Endodermal cell (in vitro differentiated cells): ENCODE measurements around the gene SLC4A5. TPM values are rescaled to one million over a fixed set of nuclear protein-coding genes. Genes with fewer than 3 reads are reported as not detected.
A peak's percentile ranks its signal among the peaks of the same experiment; 100 is the strongest.

Source experiments
- DNase-seq: peaks from one replicate; pipeline ENCODE4 v3.0.0-alpha.2; 2017
- H3K27ac ChIP-seq: 2 replicates; pipeline ENCODE4 v1.5.1; 2013; ENCODE audit warnings: mild to moderate bottlenecking, low read depth, low read length, moderate library complexity
- H3K27me3 ChIP-seq: 2 replicates; pipeline ENCODE4 v1.6.1; 2013; ENCODE audit warnings: mild to moderate bottlenecking, low read length, moderate library complexity; ENCODE audit not compliant: insufficient read depth, control insufficient read depth, poor library complexity, severe bottlenecking
- H3K36me3 ChIP-seq: 2 replicates; pipeline ENCODE4 v1.7.0; 2013; ENCODE audit warnings: mild to moderate bottlenecking, low read length, moderate library complexity; ENCODE audit not compliant: control insufficient read depth, insufficient read depth
- H3K4me1 ChIP-seq: one replicate; pipeline ENCODE4 v1.7.0; 2013; ENCODE audit warnings: low read length; ENCODE audit not compliant: control insufficient read depth, insufficient read depth
- H3K4me3 ChIP-seq: 2 replicates; pipeline ENCODE4 v1.5.1; 2013; ENCODE audit warnings: mild to moderate bottlenecking, low read length, moderate library complexity
- H3K9ac ChIP-seq: 2 replicates; pipeline ENCODE4 v1.6.1; 2013; ENCODE audit warnings: mild to moderate bottlenecking, low read length, moderate library complexity; ENCODE audit not compliant: poor library complexity, severe bottlenecking; ENCODE audit errors: extremely low read depth
- H3K9me3 ChIP-seq: 2 replicates; pipeline ENCODE4 v1.6.1; 2013; ENCODE audit warnings: mild to moderate bottlenecking, low read length, moderate library complexity; ENCODE audit not compliant: control insufficient read depth
- H3K27ac Mint-ChIP-seq: 2 replicates; pipeline ENCODE4 v1.8.0; 2020; ENCODE audit warnings: mixed read lengths
- H3K27me3 Mint-ChIP-seq: 2 replicates; pipeline ENCODE4 v1.8.0; 2021; ENCODE audit warnings: mild to moderate bottlenecking, mixed read lengths; ENCODE audit not compliant: insufficient read depth
- H3K36me3 Mint-ChIP-seq: 2 replicates; pipeline ENCODE4 v1.8.0; 2020; ENCODE audit warnings: low read depth, mixed read lengths
- H3K4me1 Mint-ChIP-seq: 2 replicates; pipeline ENCODE4 v1.8.0; 2020; ENCODE audit warnings: mixed read lengths
- H3K4me3 Mint-ChIP-seq: 2 replicates; pipeline ENCODE4 v1.8.0; 2020; ENCODE audit warnings: mild to moderate bottlenecking, moderate library complexity, mixed read lengths
- H3K9me3 Mint-ChIP-seq: 2 replicates; pipeline ENCODE4 v1.8.0; 2020; ENCODE audit warnings: mild to moderate bottlenecking, mixed read lengths
- WGBS, 2 experiments: methylation state at CpG; one replicate each; pipeline versions ENCODE4 v1.1.5 to v1.1.7; 2013; ENCODE audit warnings: missing lambda C conversion rate in 2 of 2, mixed read lengths in 1 of 2; ENCODE audit not compliant: insufficient coverage in 1 of 2, insufficient read length in 1 of 2; 5-methylcytosine and 5-hydroxymethylcytosine counted together
- total RNA-seq, 2 donors: library from RNA; stranded (reverse); fragmentation: NEBNext Ultra II Directional in 1 of 2; extraction: Animal tissue kit (Norgen Biotek cat#: 25700) in 1 of 2; gene quantifications; 2 replicates in 1 of 2; 3 replicates in 1 of 2; pipeline ENCODE4 v1.2.1, GENCODE V29; 2021
- TF ChIP-seq, protein P1 (sequence below): fragments of 200-600 bp; sonication (generic); conservative IDR thresholded peaks from 2 replicates; pipeline ENCODE4 v1.5.0; 2021; ENCODE audit warnings: antibody characterized with exemption, mild to moderate bottlenecking

The SLC4A5 gene
- total RNA-seq, 2 donors from 2014 or later: 2.5 to 3.7 TPM

DNA sequence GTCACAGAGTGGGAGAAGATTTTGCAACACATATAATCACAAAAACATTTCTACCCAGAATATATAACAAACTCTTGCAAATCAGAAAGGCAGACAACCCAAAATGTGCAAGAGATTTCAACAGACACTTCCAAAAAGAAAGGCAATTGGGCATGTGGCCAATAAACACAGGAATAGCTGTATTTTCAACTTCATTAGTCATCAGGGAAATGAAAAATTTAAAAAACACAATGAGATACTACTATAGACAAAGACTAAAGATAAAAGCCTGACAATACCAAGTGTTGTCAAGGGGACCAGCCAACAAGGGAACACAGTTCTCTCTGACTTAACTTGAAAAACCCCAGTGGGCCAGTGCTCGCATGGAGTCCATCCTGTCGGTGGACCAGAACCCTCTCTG is 104.3 kb downstream of the SLC4A5 start:
- no peaks in the 10 kb centered on the region for H3K4me1 Mint-ChIP-seq
- no peaks in the 10 kb centered on the region for H3K36me3 ChIP-seq
- no peak overlapping the region for H3K9ac ChIP-seq
- no peak overlapping the region for H3K27ac Mint-ChIP-seq
- no peak overlapping the region for H3K27ac ChIP-seq
- 94 to 100% methylated on average over 2 of the region's 2 CpGs for WGBS, 2 experiments
- no peaks in the 10 kb centered on the region for H3K4me1 ChIP-seq
- H3K9me3 Mint-ChIP-seq: no peaks in the 10 kb centered on the region
- TF ChIP-seq, protein P1, sequence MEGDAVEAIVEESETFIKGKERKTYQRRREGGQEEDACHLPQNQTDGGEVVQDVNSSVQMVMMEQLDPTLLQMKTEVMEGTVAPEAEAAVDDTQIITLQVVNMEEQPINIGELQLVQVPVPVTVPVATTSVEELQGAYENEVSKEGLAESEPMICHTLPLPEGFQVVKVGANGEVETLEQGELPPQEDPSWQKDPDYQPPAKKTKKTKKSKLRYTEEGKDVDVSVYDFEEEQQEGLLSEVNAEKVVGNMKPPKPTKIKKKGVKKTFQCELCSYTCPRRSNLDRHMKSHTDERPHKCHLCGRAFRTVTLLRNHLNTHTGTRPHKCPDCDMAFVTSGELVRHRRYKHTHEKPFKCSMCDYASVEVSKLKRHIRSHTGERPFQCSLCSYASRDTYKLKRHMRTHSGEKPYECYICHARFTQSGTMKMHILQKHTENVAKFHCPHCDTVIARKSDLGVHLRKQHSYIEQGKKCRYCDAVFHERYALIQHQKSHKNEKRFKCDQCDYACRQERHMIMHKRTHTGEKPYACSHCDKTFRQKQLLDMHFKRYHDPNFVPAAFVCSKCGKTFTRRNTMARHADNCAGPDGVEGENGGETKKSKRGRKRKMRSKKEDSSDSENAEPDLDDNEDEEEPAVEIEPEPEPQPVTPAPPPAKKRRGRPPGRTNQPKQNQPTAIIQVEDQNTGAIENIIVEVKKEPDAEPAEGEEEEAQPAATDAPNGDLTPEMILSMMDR: no peak
- no peak for DNase-seq
- no peaks in the 10 kb centered on the region for H3K27me3 ChIP-seq
- H3K36me3 Mint-ChIP-seq: no peaks in the 10 kb centered on the region
- H3K9me3 ChIP-seq: no peaks in the 10 kb centered on the region
- no peak overlapping the region for H3K4me3 Mint-ChIP-seq
- no peak overlapping the region for H3K4me3 ChIP-seq
- peaks cover 5% of the 10 kb centered on the region for H3K27me3 Mint-ChIP-seq

DNA sequence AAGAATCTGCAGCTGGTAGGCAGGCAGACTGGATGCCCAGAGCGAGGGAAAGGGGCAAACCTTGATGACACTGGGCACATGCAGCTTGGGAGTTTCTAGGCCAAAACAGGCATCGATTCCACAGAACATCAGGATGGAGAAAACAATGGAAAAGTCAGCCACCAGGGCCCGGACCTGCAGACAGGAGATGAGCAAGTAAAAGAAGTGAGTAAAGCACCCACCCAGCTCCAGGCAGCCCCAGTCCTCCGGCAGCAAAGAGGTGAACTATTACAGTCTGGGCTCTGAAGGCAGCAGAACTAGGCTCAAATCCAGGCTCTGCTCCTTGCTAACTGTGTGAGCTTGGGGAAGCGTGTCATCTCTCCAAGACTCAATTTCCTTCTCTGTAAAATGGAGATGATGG is 108.2 kb downstream of the SLC4A5 start:
- no peak overlapping the region for H3K9ac ChIP-seq
- no peak overlapping the region for H3K4me3 ChIP-seq
- WGBS, 2 experiments: 90 to 93% methylated on average over 4 to 5 of the region's 5 CpGs
- Mint-ChIP-seq H3K27me3 (peaks cover 5% of the 10 kb centered on the region), H3K27ac (no peak overlapping the region), H3K4me1 (no peaks in the 10 kb centered on the region), H3K9me3 (no peaks in the 10 kb centered on the region), H3K36me3 (no peaks in the 10 kb centered on the region), H3K4me3 (no peak overlapping the region)
- no peaks in the 10 kb centered on the region for H3K27me3 ChIP-seq
- no peaks in the 10 kb centered on the region for H3K4me1 ChIP-seq
- no peak overlapping the region for H3K27ac ChIP-seq
- H3K9me3 ChIP-seq: no peaks in the 10 kb centered on the region
- no peak for DNase-seq
- TF ChIP-seq, protein P1: no peak
- no peaks in the 10 kb centered on the region for H3K36me3 ChIP-seq

DNA sequence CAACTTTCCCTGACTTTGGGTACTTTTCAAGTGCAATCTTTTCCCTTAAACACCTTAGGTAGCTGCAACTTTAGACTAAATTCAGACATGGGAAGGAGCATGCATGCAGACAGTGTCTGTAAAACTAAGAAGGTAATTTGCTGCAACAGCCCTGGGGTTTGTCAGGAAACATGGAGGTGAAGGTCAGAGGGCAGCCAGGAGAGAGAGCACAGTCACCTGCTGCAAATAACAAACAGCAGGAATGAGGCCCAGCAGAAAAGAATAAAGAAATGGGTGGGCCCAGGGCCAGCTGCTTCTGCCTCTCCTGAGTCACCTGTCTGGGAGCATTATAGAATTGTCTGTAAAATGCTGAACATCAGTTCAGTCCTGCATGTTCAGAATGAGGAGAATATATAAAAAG is 109.6 kb downstream of the SLC4A5 start:
- Histone ChIP-seq H3K9me3 (no peaks in the 10 kb centered on the region), H3K36me3 (no peaks in the 10 kb centered on the region), H3K27me3 (no peaks in the 10 kb centered on the region), H3K4me3 (no peak overlapping the region), H3K4me1 (no peaks in the 10 kb centered on the region), H3K9ac (no peak overlapping the region), H3K27ac (no peak overlapping the region)
- H3K36me3 Mint-ChIP-seq: no peaks in the 10 kb centered on the region
- TF ChIP-seq, protein P1: no peak
- H3K27me3 Mint-ChIP-seq: peaks cover 2% of the 10 kb centered on the region
- H3K27ac Mint-ChIP-seq: no peak overlapping the region
- H3K4me1 Mint-ChIP-seq: no peaks in the 10 kb centered on the region
- peak; percentile 24 for DNase-seq
- no peaks in the 10 kb centered on the region for H3K9me3 Mint-ChIP-seq
- H3K4me3 Mint-ChIP-seq: no peak overlapping the region
